ENCODE data around the gene BANF1. TPM values are rescaled to one million over a fixed set of nuclear protein-coding genes. Genes with fewer than 3 reads are reported as not detected.

Gene BANF1
- polyA plus RNA-seq, 1 donor (not counting 4 experiments of a cell fraction or from before 2014, with no cell fraction given) = 154 TPM

DNA sequence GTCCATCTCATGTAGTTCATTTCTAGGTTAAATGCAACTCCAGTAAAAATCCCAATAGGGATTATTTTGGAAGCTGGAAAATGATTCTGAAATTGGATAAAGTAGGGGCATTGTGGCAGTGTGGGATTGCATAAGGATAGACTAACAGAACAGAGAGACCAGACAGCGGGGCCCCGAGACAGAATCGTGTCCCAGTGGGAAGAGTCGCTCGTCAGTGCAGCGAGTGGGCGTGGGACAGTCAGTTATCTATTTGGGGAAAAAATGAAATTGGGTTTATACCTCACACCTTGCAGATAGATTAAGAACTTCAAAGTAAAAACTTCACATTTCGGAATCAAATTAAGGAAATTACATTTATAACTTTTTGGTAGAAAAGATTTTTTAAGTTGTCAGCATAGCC is 30.2 kb upstream of the BANF1 start:
- FAIRE-seq (no peak), DNase-seq (ENCODE audit: low read depth, low spot score) (no peak)
- Histone ChIP-seq H4K20me1 (ENCODE audit: control insufficient read depth, extremely low read depth, insufficient read depth, low read length) (no peaks in the 10 kb centered on the region), H3K4me1 (ENCODE audit: control insufficient read depth, extremely low read depth, insufficient read depth, low read length) (peaks cover 9% of the 10 kb centered on the region), H3K79me2 (ENCODE audit: control insufficient read depth, insufficient read depth, low read length) (no peaks in the 10 kb centered on the region), H3K9me1 (ENCODE audit: control insufficient read depth, extremely low read depth, insufficient read depth, low read length) (peaks cover 3% of the 10 kb centered on the region), H3K9ac (ENCODE audit: control insufficient read depth, extremely low read depth, insufficient read depth, low read length) (no peak overlapping the region), H3K4me3 (ENCODE audit: control insufficient read depth in 2 of 3, extremely low read depth in 1 of 3, insufficient read depth in 2 of 3, low read depth in 1 of 3, low read length in 3 of 3) (no peak overlapping the region), H2AFZ (ENCODE audit: control insufficient read depth, low read length) (no peak overlapping the region), H3K4me2 (ENCODE audit: control insufficient read depth, extremely low read depth, insufficient read depth, low read depth, low read length) (no peak overlapping the region), H3K27me3 (ENCODE audit: control insufficient read depth, extremely low read depth, insufficient read depth, low read length) (no peaks in the 10 kb centered on the region), H3K36me3 (ENCODE audit: control insufficient read depth in 2 of 2, extremely low read depth in 1 of 2, insufficient read depth in 2 of 2, low read length in 2 of 2) (peaks cover 12 to 29% of the 10 kb centered on the region in 2 experiments), H3K27ac (ENCODE audit: control insufficient read depth, insufficient read depth, low read length) (no peak overlapping the region), H3K9me3 (ENCODE audit: control insufficient read depth, low read depth, low read length) (no peaks in the 10 kb centered on the region)
- dilution Hi-C loops (cut with MboI; ENCODE audit: extremely low pct_ligation_motif_present, low sequenced_read_pairs) = no loop called here
- TF ChIP-seq EZH2 (IDR thresholded peaks at IDR 0.05; ENCODE audit: low read length) = no peak
- TF ChIP-seq, protein P1, sequence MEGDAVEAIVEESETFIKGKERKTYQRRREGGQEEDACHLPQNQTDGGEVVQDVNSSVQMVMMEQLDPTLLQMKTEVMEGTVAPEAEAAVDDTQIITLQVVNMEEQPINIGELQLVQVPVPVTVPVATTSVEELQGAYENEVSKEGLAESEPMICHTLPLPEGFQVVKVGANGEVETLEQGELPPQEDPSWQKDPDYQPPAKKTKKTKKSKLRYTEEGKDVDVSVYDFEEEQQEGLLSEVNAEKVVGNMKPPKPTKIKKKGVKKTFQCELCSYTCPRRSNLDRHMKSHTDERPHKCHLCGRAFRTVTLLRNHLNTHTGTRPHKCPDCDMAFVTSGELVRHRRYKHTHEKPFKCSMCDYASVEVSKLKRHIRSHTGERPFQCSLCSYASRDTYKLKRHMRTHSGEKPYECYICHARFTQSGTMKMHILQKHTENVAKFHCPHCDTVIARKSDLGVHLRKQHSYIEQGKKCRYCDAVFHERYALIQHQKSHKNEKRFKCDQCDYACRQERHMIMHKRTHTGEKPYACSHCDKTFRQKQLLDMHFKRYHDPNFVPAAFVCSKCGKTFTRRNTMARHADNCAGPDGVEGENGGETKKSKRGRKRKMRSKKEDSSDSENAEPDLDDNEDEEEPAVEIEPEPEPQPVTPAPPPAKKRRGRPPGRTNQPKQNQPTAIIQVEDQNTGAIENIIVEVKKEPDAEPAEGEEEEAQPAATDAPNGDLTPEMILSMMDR (optimal IDR thresholded peaks at IDR 0.05 in 1 of 3, IDR thresholded peaks at IDR 0.05 in 1 of 3, conservative IDR thresholded peaks at IDR 0.05 in 1 of 3; ENCODE audit: extremely low read depth in 1 of 3, insufficient read depth in 2 of 3, low read length in 3 of 3) = no peak

DNA sequence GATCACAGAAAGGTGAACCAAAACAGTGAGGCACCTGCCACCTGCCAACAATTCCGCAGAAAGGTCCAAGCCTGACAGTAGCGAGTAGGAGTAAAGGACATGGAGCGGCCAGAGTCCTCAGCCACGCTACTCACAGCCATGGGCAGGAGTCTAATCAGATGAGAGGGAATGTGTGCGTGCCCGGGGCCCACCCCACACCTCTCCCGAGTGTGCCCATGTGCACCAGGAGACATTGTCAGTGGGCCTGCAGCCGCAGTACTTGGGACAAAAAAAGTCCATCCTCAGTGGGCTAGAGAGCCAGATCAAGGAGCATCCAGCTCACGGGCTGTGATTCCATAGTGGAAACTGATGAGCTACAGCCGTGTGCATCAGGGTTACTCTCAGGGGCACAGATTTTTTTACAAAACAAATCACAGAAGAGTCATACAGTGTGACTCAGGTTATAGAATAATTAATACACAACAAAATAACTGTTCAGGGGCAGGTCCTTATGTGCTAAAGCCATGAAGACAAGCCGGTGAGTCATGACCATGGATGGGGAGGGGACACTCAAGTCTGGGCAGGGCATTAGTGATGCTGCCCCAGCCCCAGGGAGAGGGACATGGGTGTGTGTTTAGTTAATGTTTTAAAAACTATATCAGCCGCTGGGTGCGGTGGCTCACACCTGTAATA is 28.7 kb upstream of the BANF1 start:
- FAIRE-seq (peak; percentile 67), DNase-seq (ENCODE audit: low read depth, low spot score) (peak; percentile 89)
- H3K4me2 ChIP-seq (ENCODE audit: control insufficient read depth, extremely low read depth, insufficient read depth, low read depth, low read length) = peak overlapping the region; percentile 27
- H3K4me1 ChIP-seq (ENCODE audit: control insufficient read depth, extremely low read depth, insufficient read depth, low read length) = peaks cover 9% of the 10 kb centered on the region
- TF ChIP-seq, protein P1 (optimal IDR thresholded peaks at IDR 0.05 in 1 of 3, IDR thresholded peaks at IDR 0.05 in 1 of 3, conservative IDR thresholded peaks at IDR 0.05 in 1 of 3; ENCODE audit: extremely low read depth in 1 of 3, insufficient read depth in 2 of 3, low read length in 3 of 3) = no peak
- no peak for TF ChIP-seq EZH2 (IDR thresholded peaks at IDR 0.05; ENCODE audit: low read length)
- no peak overlapping the region for H3K9ac ChIP-seq (ENCODE audit: control insufficient read depth, extremely low read depth, insufficient read depth, low read length)
- H3K4me3 ChIP-seq (ENCODE audit: control insufficient read depth in 2 of 3, extremely low read depth in 1 of 3, insufficient read depth in 2 of 3, low read depth in 1 of 3, low read length in 3 of 3) = no peak overlapping the region
- H3K36me3 ChIP-seq (ENCODE audit: control insufficient read depth in 2 of 2, extremely low read depth in 1 of 2, insufficient read depth in 2 of 2, low read length in 2 of 2) = peaks cover 20 to 34% of the 10 kb centered on the region in 2 experiments
- H3K9me3 ChIP-seq (ENCODE audit: control insufficient read depth, low read depth, low read length) = no peaks in the 10 kb centered on the region
- peak overlapping the region; percentile 40 for H3K27ac ChIP-seq (ENCODE audit: control insufficient read depth, insufficient read depth, low read length)
- H3K9me1 ChIP-seq (ENCODE audit: control insufficient read depth, extremely low read depth, insufficient read depth, low read length) = peaks cover 3% of the 10 kb centered on the region
- no peaks in the 10 kb centered on the region for H3K79me2 ChIP-seq (ENCODE audit: control insufficient read depth, insufficient read depth, low read length)
- H4K20me1 ChIP-seq (ENCODE audit: control insufficient read depth, extremely low read depth, insufficient read depth, low read length) = no peaks in the 10 kb centered on the region
- dilution Hi-C loops (cut with MboI; ENCODE audit: extremely low pct_ligation_motif_present, low sequenced_read_pairs) = no loop called here
- H2AFZ ChIP-seq (ENCODE audit: control insufficient read depth, low read length) = no peak overlapping the region
- H3K27me3 ChIP-seq (ENCODE audit: control insufficient read depth, extremely low read depth, insufficient read depth, low read length) = no peaks in the 10 kb centered on the region

All from keratinocyte (primary cell).